K562 (cell line): Measurements from ENCODE around the gene TM7SF2. TPM values are rescaled to one million over a fixed set of nuclear protein-coding genes. Genes with fewer than 3 reads are reported as not detected.

Source experiments
- E2F3 ChIP-seq: fragments of 250-450 bp; sonication (Bioruptor Pico); IDR thresholded peaks from 2 replicates; pipeline ENCODE4 v1.4.0; 2020; ENCODE audit warnings: mild to moderate bottlenecking
- FOS ChIP-seq: IDR thresholded peaks from 3 replicates; pipeline ENCODE4 v1.6.1; 2011; ENCODE audit not compliant: insufficient read length; ENCODE audit errors: extremely low read depth
- FOXM1 ChIP-seq, 2 experiments: fragments of 450-650 bp in 1 of 2; sonication (generic) in 1 of 2; formaldehyde crosslinking in 1 of 2; IDR thresholded peaks; 2 replicates each; pipeline versions ENCODE4 v1.6.1 to v1.9.0; 2017 to 2022; ENCODE audit warnings: low read depth in 2 of 2, mild to moderate bottlenecking in 2 of 2, missing genetic modification reagents in 1 of 2, moderate library complexity in 1 of 2
- GABPB2 ChIP-seq: fragments of 250-450 bp; sonication (Bioruptor Pico); conservative IDR thresholded peaks from 2 replicates; pipeline ENCODE4 v1.5.1; 2021; ENCODE audit warnings: mild to moderate bottlenecking
- HDAC1 ChIP-seq, 2 experiments: fragments of 450-650 bp; IDR thresholded peaks; 2 replicates each; pipeline ENCODE4 v1.6.1; 2016 to 2017; ENCODE audit warnings: inconsistent platforms in 1 of 2, mild to moderate bottlenecking in 1 of 2, moderate library complexity in 1 of 2
- HDAC2 ChIP-seq: fragments of 450-650 bp; IDR thresholded peaks from 2 replicates; pipeline ENCODE4 v1.6.1; 2016; ENCODE audit warnings: mild to moderate bottlenecking
- KLF6 ChIP-seq: fragments of 250-450 bp; sonication (Bioruptor Pico); IDR thresholded peaks from 2 replicates; pipeline ENCODE4 v1.4.0; 2020; ENCODE audit warnings: mild to moderate bottlenecking, moderate library complexity, borderline replicate concordance
- LCOR ChIP-seq: sonication (generic); formaldehyde crosslinking; IDR thresholded peaks from 2 replicates; pipeline ENCODE4 v1.8.0; 2022; ENCODE audit warnings: mild to moderate bottlenecking, missing genetic modification reagents
- PCBP1 ChIP-seq: fragments of 200-400 bp; formaldehyde crosslinking; IDR thresholded peaks from 2 replicates; pipeline ENCODE4 v1.6.1; 2018; ENCODE audit warnings: mild to moderate bottlenecking, low read depth, low read length; ENCODE audit not compliant: poor library complexity, severe bottlenecking
- PHTF2 ChIP-seq: fragments of 250-450 bp; sonication (Bioruptor Pico); IDR thresholded peaks from 2 replicates; pipeline ENCODE4 v1.5.0; 2021; ENCODE audit warnings: mild to moderate bottlenecking
- POLR2H ChIP-seq: IDR thresholded peaks from 2 replicates; pipeline ENCODE4 v1.6.1; 2016; ENCODE audit warnings: missing genetic modification characterization, low read depth, mild to moderate bottlenecking, control low read depth, missing compliant biosample characterization, moderate library complexity
- RAD21 ChIP-seq, 2 experiments: fragments of 250-450 bp in 1 of 2; fragments of 450-650 bp in 1 of 2; sonication (Bioruptor Pico) in 1 of 2; formaldehyde crosslinking in 1 of 2; IDR thresholded peaks in 1 of 2; conservative IDR thresholded peaks in 1 of 2; 2 replicates each; pipeline versions ENCODE4 v1.4.0 to v1.8.0; 2020 to 2022; ENCODE audit warnings: mild to moderate bottlenecking in 2 of 2, moderate library complexity in 1 of 2
- SREBF2 ChIP-seq: sonication (generic); formaldehyde crosslinking; IDR thresholded peaks from 2 replicates; pipeline ENCODE4 v1.4.0; 2020; ENCODE audit warnings: mild to moderate bottlenecking, missing genetic modification reagents
- ZNF589 ChIP-seq: fragments of 200-800 bp; sonication (Bioruptor generic); IDR thresholded peaks from 2 replicates; pipeline ENCODE4 v1.6.1; 2016; ENCODE audit warnings: low read depth, missing genetic modification characterization, missing compliant biosample characterization
- ZSCAN32 ChIP-seq: fragments of 450-650 bp; formaldehyde crosslinking; IDR thresholded peaks from 2 replicates; pipeline ENCODE4 v1.4.0; 2020; ENCODE audit warnings: mild to moderate bottlenecking, moderate library complexity
- polyA plus RNA-seq, 8 experiments: library from polyadenylated mRNA; depleted of rRNA in 4 of 8; stranded (reverse) in 5 of 8; unstranded in 3 of 8; fragments of >200 nt; fragmentation: Nextera tagmentation in 2 of 8; fragmentation: Illumina TruSeq in 1 of 8; extraction: Ambion mirVana in 2 of 8; extraction: Trizol in 1 of 8; gene quantifications; 2 replicates each; pipeline versions ENCODE4 v1.2.1 to v1.2.3, GENCODE V29; 2011 to 2014; ENCODE audit warnings: inconsistent platforms in 1 of 8, missing spikeins in 1 of 8
- total RNA-seq, 7 experiments: library from RNA; depleted of rRNA in 6 of 7; stranded (reverse); fragments of >200 nt in 6 of 7; fragmentation: Illumina TruSeq in 2 of 7; extraction: Trizol in 2 of 7; gene quantifications; 2 replicates each; pipeline versions ENCODE4 v1.2.1 to v1.2.3, GENCODE V29; 2011 to 2021; ENCODE audit warnings: low replicate concordance in 1 of 7
- TF ChIP-seq, protein P1 (sequence below): fragments of 450-650 bp; formaldehyde crosslinking; IDR thresholded peaks from 2 replicates; pipeline ENCODE4 v1.4.0; 2022; ENCODE audit warnings: mild to moderate bottlenecking, moderate library complexity
- TF ChIP-seq, protein P2 (sequence below): fragments of 450-650 bp; formaldehyde crosslinking; IDR thresholded peaks from 2 replicates; pipeline ENCODE4 v1.4.0; 2020; ENCODE audit warnings: mild to moderate bottlenecking, moderate library complexity
- TF ChIP-seq, protein P3 (sequence below): fragments of 450-650 bp; formaldehyde crosslinking; IDR thresholded peaks from 2 replicates; pipeline ENCODE4 v1.4.0; 2020; ENCODE audit warnings: mild to moderate bottlenecking, moderate library complexity
- TF ChIP-seq, protein P4 (sequence below): fragments of 150-350 bp; IDR thresholded peaks from 2 replicates; pipeline ENCODE4 v1.6.1; 2014; ENCODE audit warnings: low read depth, mild to moderate bottlenecking, low read length, borderline replicate concordance

Gene TM7SF2
- total and polyA plus RNA-seq, 9 of the 15 experiments (the other 6 are each of a cell fraction or from before 2014, with no cell fraction given): 1.2 to 22.0 (median 14.3) TPM

DNA sequence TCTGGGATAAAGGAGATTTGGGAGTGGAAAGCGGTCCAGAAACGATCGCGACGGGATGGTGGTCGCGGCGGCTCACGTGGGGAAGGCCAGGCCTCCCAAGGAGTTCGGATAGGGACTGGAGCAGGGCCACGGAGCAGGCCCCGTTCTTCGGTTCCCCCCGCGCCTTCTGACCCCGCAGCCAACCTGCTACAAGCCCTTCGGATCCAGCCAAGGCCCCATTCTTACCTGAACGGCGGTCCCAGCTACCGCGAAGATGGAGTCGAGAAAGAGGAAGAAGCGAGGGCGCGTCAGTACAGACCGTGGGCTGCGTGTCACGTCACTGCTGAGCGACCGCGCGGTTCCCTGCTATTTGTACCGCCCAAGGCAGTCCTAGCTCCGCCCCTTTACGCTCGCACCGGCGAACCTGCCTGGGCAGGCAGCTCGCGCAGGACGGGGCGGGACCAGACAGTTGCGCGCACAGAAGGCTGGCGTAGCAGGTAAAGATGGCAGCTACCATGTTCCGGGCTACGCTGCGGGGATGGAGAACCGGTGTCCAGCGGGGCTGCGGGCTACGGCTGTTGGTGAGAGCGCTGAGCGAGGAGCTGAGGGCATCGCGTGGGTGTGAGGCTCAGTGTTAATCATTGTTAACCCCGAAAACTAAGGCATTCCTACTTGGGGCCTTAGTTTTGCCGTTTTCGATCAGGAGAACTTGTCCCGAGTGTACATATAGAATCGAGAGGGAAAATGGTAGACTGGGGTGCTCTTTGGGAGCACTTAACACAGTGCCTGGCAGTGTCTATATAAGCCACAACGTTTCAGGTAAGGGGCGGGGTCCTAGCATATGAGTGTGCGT is 10.4 kb downstream of the TM7SF2 start, which contains the start of the genes FAU and MRPL49 (continued):
- TF ChIP-seq KLF6: no peak
- 0 out of 2 replicates have a peak, but pooled peaks have one; percentile 21 for TF ChIP-seq FOXM1 (IDR thresholded peaks at IDR 0.05; ENCODE audit: low read depth)
- TF ChIP-seq FOXM1 (CRISPR knock-in tag; IDR thresholded peaks at IDR 0.05; ENCODE audit: low read depth): peak; percentile 75; the same call in 1 of the 2 replicates
- TF ChIP-seq ZSCAN32 (CRISPR knock-in tag): no peak
- no peak; a peak in 1 of 4 replicates for TF ChIP-seq RAD21 (CRISPR knock-in tag; conservative IDR thresholded peaks at IDR 0.05 in 1 of 2, IDR thresholded peaks at IDR 0.05 in 1 of 2)
- no peak for TF ChIP-seq PCBP1
- TF ChIP-seq, protein P1, sequence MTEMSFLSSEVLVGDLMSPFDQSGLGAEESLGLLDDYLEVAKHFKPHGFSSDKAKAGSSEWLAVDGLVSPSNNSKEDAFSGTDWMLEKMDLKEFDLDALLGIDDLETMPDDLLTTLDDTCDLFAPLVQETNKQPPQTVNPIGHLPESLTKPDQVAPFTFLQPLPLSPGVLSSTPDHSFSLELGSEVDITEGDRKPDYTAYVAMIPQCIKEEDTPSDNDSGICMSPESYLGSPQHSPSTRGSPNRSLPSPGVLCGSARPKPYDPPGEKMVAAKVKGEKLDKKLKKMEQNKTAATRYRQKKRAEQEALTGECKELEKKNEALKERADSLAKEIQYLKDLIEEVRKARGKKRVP: no peak
- no peak for TF ChIP-seq PHTF2 (CRISPR knock-in tag)
- TF ChIP-seq HDAC2: no peak
- no peak for TF ChIP-seq FOS
- no peak for TF ChIP-seq GABPB2 (CRISPR knock-in tag)
- no peak for TF ChIP-seq E2F3 (CRISPR knock-in tag)
- TF ChIP-seq, protein P2, sequence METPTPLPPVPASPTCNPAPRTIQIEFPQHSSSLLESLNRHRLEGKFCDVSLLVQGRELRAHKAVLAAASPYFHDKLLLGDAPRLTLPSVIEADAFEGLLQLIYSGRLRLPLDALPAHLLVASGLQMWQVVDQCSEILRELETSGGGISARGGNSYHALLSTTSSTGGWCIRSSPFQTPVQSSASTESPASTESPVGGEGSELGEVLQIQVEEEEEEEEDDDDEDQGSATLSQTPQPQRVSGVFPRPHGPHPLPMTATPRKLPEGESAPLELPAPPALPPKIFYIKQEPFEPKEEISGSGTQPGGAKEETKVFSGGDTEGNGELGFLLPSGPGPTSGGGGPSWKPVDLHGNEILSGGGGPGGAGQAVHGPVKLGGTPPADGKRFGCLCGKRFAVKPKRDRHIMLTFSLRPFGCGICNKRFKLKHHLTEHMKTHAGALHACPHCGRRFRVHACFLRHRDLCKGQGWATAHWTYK (CRISPR knock-in tag): no peak; the same call in 1 of the 2 replicates
- TF ChIP-seq, protein P3, sequence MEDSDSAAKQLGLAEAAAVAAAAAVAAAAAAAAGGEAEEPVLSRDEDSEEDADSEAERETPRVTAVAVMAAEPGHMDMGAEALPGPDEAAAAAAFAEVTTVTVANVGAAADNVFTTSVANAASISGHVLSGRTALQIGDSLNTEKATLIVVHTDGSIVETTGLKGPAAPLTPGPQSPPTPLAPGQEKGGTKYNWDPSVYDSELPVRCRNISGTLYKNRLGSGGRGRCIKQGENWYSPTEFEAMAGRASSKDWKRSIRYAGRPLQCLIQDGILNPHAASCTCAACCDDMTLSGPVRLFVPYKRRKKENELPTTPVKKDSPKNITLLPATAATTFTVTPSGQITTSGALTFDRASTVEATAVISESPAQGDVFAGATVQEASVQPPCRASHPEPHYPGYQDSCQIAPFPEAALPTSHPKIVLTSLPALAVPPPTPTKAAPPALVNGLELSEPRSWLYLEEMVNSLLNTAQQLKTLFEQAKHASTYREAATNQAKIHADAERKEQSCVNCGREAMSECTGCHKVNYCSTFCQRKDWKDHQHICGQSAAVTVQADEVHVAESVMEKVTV (CRISPR knock-in tag): no peak
- TF ChIP-seq SREBF2: no peak
- TF ChIP-seq HDAC1 (IDR thresholded peaks at IDR 0.05): no peak; a peak in 2 of 4 replicates
- peak; percentile 95 for TF ChIP-seq POLR2H (tag)
- TF ChIP-seq LCOR (CRISPR knock-in tag): 0 out of 2 replicates have a peak, but pooled peaks have one; percentile 2
- TF ChIP-seq ZNF589 (CRISPR knock-in tag): 0 out of 2 replicates have a peak, but pooled peaks have one; percentile 65
- TF ChIP-seq, protein P4, sequence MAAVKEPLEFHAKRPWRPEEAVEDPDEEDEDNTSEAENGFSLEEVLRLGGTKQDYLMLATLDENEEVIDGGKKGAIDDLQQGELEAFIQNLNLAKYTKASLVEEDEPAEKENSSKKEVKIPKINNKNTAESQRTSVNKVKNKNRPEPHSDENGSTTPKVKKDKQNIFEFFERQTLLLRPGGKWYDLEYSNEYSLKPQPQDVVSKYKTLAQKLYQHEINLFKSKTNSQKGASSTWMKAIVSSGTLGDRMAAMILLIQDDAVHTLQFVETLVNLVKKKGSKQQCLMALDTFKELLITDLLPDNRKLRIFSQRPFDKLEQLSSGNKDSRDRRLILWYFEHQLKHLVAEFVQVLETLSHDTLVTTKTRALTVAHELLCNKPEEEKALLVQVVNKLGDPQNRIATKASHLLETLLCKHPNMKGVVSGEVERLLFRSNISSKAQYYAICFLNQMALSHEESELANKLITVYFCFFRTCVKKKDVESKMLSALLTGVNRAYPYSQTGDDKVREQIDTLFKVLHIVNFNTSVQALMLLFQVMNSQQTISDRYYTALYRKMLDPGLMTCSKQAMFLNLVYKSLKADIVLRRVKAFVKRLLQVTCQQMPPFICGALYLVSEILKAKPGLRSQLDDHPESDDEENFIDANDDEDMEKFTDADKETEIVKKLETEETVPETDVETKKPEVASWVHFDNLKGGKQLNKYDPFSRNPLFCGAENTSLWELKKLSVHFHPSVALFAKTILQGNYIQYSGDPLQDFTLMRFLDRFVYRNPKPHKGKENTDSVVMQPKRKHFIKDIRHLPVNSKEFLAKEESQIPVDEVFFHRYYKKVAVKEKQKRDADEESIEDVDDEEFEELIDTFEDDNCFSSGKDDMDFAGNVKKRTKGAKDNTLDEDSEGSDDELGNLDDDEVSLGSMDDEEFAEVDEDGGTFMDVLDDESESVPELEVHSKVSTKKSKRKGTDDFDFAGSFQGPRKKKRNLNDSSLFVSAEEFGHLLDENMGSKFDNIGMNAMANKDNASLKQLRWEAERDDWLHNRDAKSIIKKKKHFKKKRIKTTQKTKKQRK: no peak
